Gastroesophageal sphincter (tissue), 3 donors: Measurements from ENCODE around the gene RSRC2.

Experiments
- CTCF ChIP-seq, 4 experiments: fragments of 200-600 bp in 2 of 4; fragments of 450-650 bp in 2 of 4; sonication (generic) in 1 of 4; IDR thresholded peaks; one replicate each; pipeline ENCODE4 v1.5.1; 2017 to 2019; ENCODE audit warnings: antibody characterized with exemption in 4 of 4, mild to moderate bottlenecking in 2 of 4, moderate library complexity in 2 of 4
- EP300 ChIP-seq: sonication (generic); formaldehyde crosslinking; IDR thresholded peaks from one replicate; pipeline ENCODE4 v1.6.1; 2017; ENCODE audit warnings: antibody characterized with exemption, mild to moderate bottlenecking
- POLR2A ChIP-seq, 2 donors: fragments of 450-650 bp; IDR thresholded peaks; one replicate each; pipeline ENCODE4 v1.6.1; 2017; ENCODE audit warnings: antibody characterized with exemption in 2 of 2, mild to moderate bottlenecking in 2 of 2, moderate library complexity in 1 of 2
- POLR2AphosphoS5 ChIP-seq: sonication (generic); formaldehyde crosslinking; IDR thresholded peaks from one replicate; pipeline ENCODE4 v1.6.1; 2017; ENCODE audit warnings: antibody characterized with exemption

- TF ChIP-seq CTCF (IDR thresholded peaks at IDR 0.05): no peak
- no peak for TF ChIP-seq POLR2A (IDR thresholded peaks at IDR 0.05)
- TF ChIP-seq POLR2AphosphoS5: no peak
- no peak for TF ChIP-seq EP300
These were observed 20.3 kb downstream of the RSRC2 start for GRCh38 chr12:122506393-122506938.
